Measurements from ENCODE around the gene PTPRN2. TPM values are rescaled to one million over a fixed set of nuclear protein-coding genes. Genes with fewer than 3 reads are reported as not detected.

PTPRN2 gene
- total RNA-seq, 1 experiment from 2014 or later, result 1.1 TPM

GRCh38 chr7:158358926-158359645 is 228.5 kb downstream of the PTPRN2 start:
- Histone ChIP-seq H3K4me3 (ENCODE audit: low read depth in 2 of 2, low read length in 2 of 2) (no peak overlapping the region), H3K27ac (ENCODE audit: low read length) (no peak overlapping the region), H3K27me3 (ENCODE audit: control insufficient read depth, insufficient read depth, low read length) (peaks cover 10% of the 10 kb centered on the region), H3K9me3 (ENCODE audit: control insufficient read depth, insufficient read depth, low read depth, low read length) (no peaks in the 10 kb centered on the region), H3K4me1 (ENCODE audit: control insufficient read depth, insufficient read depth, low read length) (no peaks in the 10 kb centered on the region), H3K36me3 (ENCODE audit: control insufficient read depth, insufficient read depth, low read length) (no peaks in the 10 kb centered on the region)
- TF ChIP-seq CTCF (IDR thresholded peaks at IDR 0.05), result no peak
- no peak for TF ChIP-seq REST (IDR thresholded peaks at IDR 0.05; ENCODE audit: insufficient read depth in 1 of 2, low read depth in 2 of 2, low read length in 1 of 2)
- no peak for TF ChIP-seq POLR2AphosphoS5 (IDR thresholded peaks at IDR 0.05; ENCODE audit: low read depth, low read length)
- TF ChIP-seq TCF7L2 (IDR thresholded peaks at IDR 0.05; ENCODE audit: low read depth, low read length), result no peak
- no peak for TF ChIP-seq SIN3A (IDR thresholded peaks at IDR 0.05; ENCODE audit: borderline replicate concordance, insufficient read depth, low read depth, low read length)
- ChIA-PET POLR2A (no interaction called here), CTCF (no interaction called here)
- no TSS peak for BruUV-seq (replicated peaks)
- in situ Hi-C loops (cut with HindIII; ENCODE audit: low pct_unique_long_range_greater_than_20kb, low sequenced_read_pairs), result no loop called here
- DNase-seq (ENCODE audit: low read depth, low spot score), result no peak
- intact Hi-C loops (cut with micrococcal nuclease; ENCODE audit: unreplicated experiment), result no loop called here
- no peak for ATAC-seq

- intact Hi-C loops (cut with micrococcal nuclease; ENCODE audit: unreplicated experiment) (no loop called here), in situ Hi-C loops (cut with HindIII; ENCODE audit: low pct_unique_long_range_greater_than_20kb, low sequenced_read_pairs) (no loop called here)
- ATAC-seq (no peak), DNase-seq (ENCODE audit: low read depth, low spot score) (no peak)
- no TSS peak for BruUV-seq (replicated peaks)
- Histone ChIP-seq H3K36me3 (ENCODE audit: control insufficient read depth, insufficient read depth, low read length) (no peaks in the 10 kb centered on the region), H3K27ac (ENCODE audit: low read length) (no peak overlapping the region), H3K27me3 (ENCODE audit: control insufficient read depth, insufficient read depth, low read length) (peaks cover 10% of the 10 kb centered on the region), H3K4me3 (ENCODE audit: low read depth in 2 of 2, low read length in 2 of 2) (no peak overlapping the region), H3K4me1 (ENCODE audit: control insufficient read depth, insufficient read depth, low read length) (no peaks in the 10 kb centered on the region), H3K9me3 (ENCODE audit: control insufficient read depth, insufficient read depth, low read depth, low read length) (no peaks in the 10 kb centered on the region)
- ChIA-PET POLR2A (no interaction called here), CTCF (no interaction called here)
- TF ChIP-seq CTCF (IDR thresholded peaks at IDR 0.05) (no peak), TCF7L2 (IDR thresholded peaks at IDR 0.05; ENCODE audit: low read depth, low read length) (no peak), REST (IDR thresholded peaks at IDR 0.05; ENCODE audit: insufficient read depth in 1 of 2, low read depth in 2 of 2, low read length in 1 of 2) (no peak), SIN3A (IDR thresholded peaks at IDR 0.05; ENCODE audit: borderline replicate concordance, insufficient read depth, low read depth, low read length) (no peak), POLR2AphosphoS5 (IDR thresholded peaks at IDR 0.05; ENCODE audit: low read depth, low read length) (no peak)
Measured at GRCh38 chr7:158357898-158358821, 229.5 kb downstream of the PTPRN2 start.
